ENCODE measurements around the gene PPP2R5E.

The PPP2R5E gene

DNA sequence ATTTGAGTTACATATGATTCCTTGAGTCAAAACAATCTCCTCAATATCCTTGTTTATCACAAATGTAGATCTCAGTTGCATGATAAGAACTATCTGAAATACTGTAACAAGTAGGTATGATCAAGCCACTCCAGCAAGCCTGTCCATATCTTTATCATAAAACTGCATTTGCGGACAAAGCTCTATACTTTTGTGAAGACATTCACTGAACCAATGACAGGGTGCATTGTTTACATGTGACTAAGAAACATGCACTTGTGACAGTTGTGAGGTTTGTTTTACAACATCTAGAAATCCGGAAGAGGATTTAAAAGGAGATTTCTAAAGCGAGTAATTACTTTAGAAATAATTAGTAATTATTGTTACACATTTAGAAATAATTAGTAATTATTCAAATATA is 111.7 kb downstream of the PPP2R5E start:
- no peak for DNase-seq (ENCODE audit: extremely low read depth, low read depth)
- H3K4me3 ChIP-seq (replicated peaks; ENCODE audit: low read depth, low read length), result no peak overlapping the region
- TF ChIP-seq, protein P1, sequence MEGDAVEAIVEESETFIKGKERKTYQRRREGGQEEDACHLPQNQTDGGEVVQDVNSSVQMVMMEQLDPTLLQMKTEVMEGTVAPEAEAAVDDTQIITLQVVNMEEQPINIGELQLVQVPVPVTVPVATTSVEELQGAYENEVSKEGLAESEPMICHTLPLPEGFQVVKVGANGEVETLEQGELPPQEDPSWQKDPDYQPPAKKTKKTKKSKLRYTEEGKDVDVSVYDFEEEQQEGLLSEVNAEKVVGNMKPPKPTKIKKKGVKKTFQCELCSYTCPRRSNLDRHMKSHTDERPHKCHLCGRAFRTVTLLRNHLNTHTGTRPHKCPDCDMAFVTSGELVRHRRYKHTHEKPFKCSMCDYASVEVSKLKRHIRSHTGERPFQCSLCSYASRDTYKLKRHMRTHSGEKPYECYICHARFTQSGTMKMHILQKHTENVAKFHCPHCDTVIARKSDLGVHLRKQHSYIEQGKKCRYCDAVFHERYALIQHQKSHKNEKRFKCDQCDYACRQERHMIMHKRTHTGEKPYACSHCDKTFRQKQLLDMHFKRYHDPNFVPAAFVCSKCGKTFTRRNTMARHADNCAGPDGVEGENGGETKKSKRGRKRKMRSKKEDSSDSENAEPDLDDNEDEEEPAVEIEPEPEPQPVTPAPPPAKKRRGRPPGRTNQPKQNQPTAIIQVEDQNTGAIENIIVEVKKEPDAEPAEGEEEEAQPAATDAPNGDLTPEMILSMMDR (IDR thresholded peaks at IDR 0.05; ENCODE audit: low read depth, low read length, missing control alignments), result no peak

DNA sequence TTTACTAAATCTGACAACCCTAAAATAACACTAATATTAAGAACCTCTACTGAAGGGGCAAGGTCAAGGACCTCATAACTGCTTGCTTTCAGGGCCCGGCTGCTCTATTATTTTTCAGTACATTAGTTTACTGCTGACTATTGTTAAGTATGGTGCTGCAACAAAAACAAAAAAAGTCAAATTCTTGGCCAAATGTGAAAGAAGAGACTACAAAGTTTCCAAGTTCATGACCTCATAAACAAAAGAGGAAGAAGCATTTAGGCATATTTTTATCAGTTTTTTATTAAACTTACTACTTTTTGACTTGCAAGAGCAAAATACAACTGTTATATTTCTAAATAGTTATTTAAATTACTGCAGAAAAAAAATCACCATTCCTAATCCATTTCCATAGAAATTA is 114.7 kb downstream of the PPP2R5E start:
- TF ChIP-seq, protein P1 (IDR thresholded peaks at IDR 0.05; ENCODE audit: low read depth, low read length, missing control alignments), result no peak
- no peak for DNase-seq (ENCODE audit: extremely low read depth, low read depth)
- no peak overlapping the region for H3K4me3 ChIP-seq (replicated peaks; ENCODE audit: low read depth, low read length)

DNA sequence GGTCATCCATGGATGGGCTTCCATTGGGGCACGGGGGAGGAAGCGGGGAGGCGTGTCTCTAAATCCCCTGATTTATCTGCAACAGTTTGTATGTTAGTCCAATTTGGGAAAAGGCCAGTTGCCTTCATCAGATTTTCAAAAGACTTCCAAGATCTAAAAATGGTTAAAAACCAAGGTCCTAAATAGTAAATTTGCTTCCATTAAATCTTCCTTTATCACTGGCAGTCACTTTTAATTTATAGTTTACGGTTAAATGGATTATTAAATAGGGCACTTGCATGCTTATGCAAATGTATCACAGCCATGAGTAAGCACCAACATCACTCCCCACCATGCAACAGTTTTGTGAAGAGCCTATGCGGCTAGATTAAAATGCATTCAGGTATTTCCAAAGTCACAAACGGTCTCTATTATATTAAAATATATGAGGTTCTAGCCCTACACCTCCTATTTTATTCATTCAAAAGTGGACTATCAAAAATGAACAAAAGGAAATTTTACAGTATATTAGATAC is 116.3 kb downstream of the PPP2R5E start:
- no peak for DNase-seq (ENCODE audit: extremely low read depth, low read depth)
- TF ChIP-seq, protein P1 (IDR thresholded peaks at IDR 0.05; ENCODE audit: low read depth, low read length, missing control alignments), result no peak
- H3K4me3 ChIP-seq (replicated peaks; ENCODE audit: low read depth, low read length), result no peak overlapping the region

DNA sequence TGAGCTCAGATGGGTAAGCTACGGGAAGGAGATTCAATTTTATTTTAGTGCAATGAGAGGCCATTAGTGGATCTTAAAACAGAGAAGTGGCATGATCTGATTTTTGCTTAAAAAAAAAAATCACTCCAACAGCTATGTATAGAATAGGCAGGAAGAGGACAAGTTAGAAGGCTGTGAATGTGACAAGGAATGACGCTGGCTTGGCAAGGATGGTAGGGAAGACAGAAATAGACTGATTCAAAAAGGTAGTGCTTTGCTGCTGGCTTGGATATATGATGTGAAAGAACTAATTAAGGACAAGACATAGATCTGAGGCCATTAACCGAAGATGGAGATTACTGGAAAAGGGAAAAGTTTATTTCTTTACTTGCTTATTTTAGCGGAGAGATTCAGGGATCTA is 119.3 kb downstream of the PPP2R5E start:
- H3K4me3 ChIP-seq (replicated peaks; ENCODE audit: low read depth, low read length), result no peak overlapping the region
- DNase-seq (ENCODE audit: extremely low read depth, low read depth), result no peak
- TF ChIP-seq, protein P1 (IDR thresholded peaks at IDR 0.05; ENCODE audit: low read depth, low read length, missing control alignments), result no peak

DNA sequence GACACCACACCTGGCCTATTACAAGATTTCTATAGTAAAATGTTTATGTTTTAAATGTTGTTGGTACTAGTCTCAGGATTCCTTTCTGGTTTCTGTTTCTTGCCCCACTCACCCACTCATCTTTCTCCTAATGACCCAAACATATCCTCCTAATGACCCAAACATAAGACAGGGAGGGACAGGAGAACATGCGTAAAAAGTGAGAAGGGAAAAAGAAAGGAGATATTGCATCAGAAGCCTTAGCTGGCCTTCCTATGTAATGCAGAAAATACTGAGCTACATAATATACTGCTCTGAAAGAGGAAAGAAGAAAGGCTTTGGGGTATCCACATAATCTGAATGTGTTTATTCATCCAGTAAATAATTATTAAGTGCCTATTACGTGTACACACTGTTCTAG is 119.8 kb downstream of the PPP2R5E start:
- no peak for DNase-seq (ENCODE audit: extremely low read depth, low read depth)
- no peak overlapping the region for H3K4me3 ChIP-seq (replicated peaks; ENCODE audit: low read depth, low read length)
- TF ChIP-seq, protein P1 (IDR thresholded peaks at IDR 0.05; ENCODE audit: low read depth, low read length, missing control alignments), result no peak

DNA sequence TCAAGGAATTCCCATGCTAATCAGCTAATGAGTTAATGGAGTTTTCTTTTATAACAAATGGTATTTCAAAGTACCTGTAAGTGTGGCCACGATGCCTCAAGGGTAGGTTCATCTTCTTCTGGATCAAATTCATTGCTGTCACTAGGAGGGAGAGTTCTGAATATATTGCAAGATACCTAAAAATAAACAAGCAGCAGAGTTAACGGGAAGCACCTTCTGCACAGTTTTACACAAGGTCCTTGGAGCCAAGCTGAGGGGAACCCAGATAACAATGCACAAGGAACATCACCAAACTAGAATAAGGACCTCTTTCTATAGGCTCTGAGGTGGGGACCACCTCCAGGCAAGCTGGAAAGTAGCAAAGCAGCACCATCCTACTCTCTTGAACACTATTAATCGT is 121.3 kb downstream of the PPP2R5E start:
- DNase-seq (ENCODE audit: extremely low read depth, low read depth), result no peak
- H3K4me3 ChIP-seq (replicated peaks; ENCODE audit: low read depth, low read length), result no peak overlapping the region
- TF ChIP-seq, protein P1 (IDR thresholded peaks at IDR 0.05; ENCODE audit: low read depth, low read length, missing control alignments), result no peak

DNA sequence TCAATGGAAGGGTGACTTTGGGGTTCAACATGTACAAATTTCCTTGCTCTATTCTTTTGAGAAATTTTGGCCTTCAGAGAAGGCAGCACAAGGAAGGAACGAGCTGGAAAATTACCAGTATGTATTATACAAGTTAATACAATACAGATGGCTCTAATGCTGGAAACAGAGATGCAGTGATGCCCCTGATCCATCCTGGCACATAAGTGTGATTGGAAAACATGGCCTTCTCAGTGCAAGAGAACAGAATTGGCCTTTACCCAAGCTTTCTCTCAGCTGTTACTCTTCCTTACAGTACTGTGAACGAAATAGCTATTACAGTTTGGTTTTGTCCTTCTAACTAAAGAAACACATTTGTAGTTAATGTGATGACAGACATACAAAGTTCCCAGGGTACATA is 122.0 kb downstream of the PPP2R5E start:
- TF ChIP-seq, protein P1 (IDR thresholded peaks at IDR 0.05; ENCODE audit: low read depth, low read length, missing control alignments), result no peak
- H3K4me3 ChIP-seq (replicated peaks; ENCODE audit: low read depth, low read length), result no peak overlapping the region
- DNase-seq (ENCODE audit: extremely low read depth, low read depth), result no peak

Data from HFF-Myc (cell line).